ENCODE measurements around the gene UBE2J1.
"Not testable (repeated sequence)": the region's sequence is repeated elsewhere in the genome, so short reads cannot be mapped to it uniquely, and the experiment has no call there.

The UBE2J1 gene

GRCh38 chr6:89352278-89353117 lies at the start of gene UBE2J1:
Gene UBE2J1 (minus strand): TSS chr6:89352722. CDS start chr6:89352569, 153 bp downstream.
- peaks cover 7% of the 10 kb centered on the region for H3K36me3 Mint-ChIP-seq (ENCODE audit: insufficient read depth)
- H3K27me3 Mint-ChIP-seq = no peaks in the 10 kb centered on the region
- ATAC-seq (replicated peaks; ENCODE audit: extremely low read depth, poor library complexity, severe bottlenecking) (peak; percentile 79), DNase-seq (ENCODE audit: low spot score in 2 of 2) (peak; percentile 59 to 66)
- peak within 1 kb of the TSS; percentile 99 for H3K4me3 Mint-ChIP-seq
- H3K9me3 Mint-ChIP-seq = no peaks in the 10 kb centered on the region
- peak within 1 kb of the TSS; percentile 99 for H3K27ac Mint-ChIP-seq (ENCODE audit: low read depth)
- H3K4me1 Mint-ChIP-seq = peaks cover 55% of the 10 kb centered on the region

- H3K4me1 Mint-ChIP-seq = no peaks in the 10 kb centered on the region
- no peaks in the 10 kb centered on the region for H3K36me3 Mint-ChIP-seq (ENCODE audit: insufficient read depth)
- no peak overlapping the region for H3K27ac Mint-ChIP-seq (ENCODE audit: low read depth)
- DNase-seq (ENCODE audit: low spot score in 2 of 2) = no peak
- ATAC-seq (replicated peaks; ENCODE audit: extremely low read depth, poor library complexity, severe bottlenecking) = no peak
- peaks cover 26% of the 10 kb centered on the region for H3K27me3 Mint-ChIP-seq
- H3K4me3 Mint-ChIP-seq = no peak overlapping the region
- H3K9me3 Mint-ChIP-seq = no peaks in the 10 kb centered on the region
These were observed 48.4 kb upstream of the UBE2J1 start for GRCh38 chr6:89400912-89401399.

- no peak for DNase-seq (ENCODE audit: low spot score in 2 of 2)
- Mint-ChIP-seq H3K4me3 (no peak overlapping the region), H3K27ac (ENCODE audit: low read depth) (no peak overlapping the region), H3K27me3 (peaks cover 17% of the 10 kb centered on the region), H3K9me3 (no peaks in the 10 kb centered on the region), H3K4me1 (no peaks in the 10 kb centered on the region), H3K36me3 (ENCODE audit: insufficient read depth) (no peaks in the 10 kb centered on the region)
- ATAC-seq (replicated peaks; ENCODE audit: extremely low read depth, poor library complexity, severe bottlenecking) = no peak
These were observed 47.5 kb upstream of the UBE2J1 start for GRCh38 chr6:89400050-89400449.

- H3K4me1 Mint-ChIP-seq = no peaks in the 10 kb centered on the region
- H3K4me3 Mint-ChIP-seq = no peak overlapping the region
- DNase-seq (ENCODE audit: low spot score in 2 of 2) = no peak
- H3K36me3 Mint-ChIP-seq (ENCODE audit: insufficient read depth) = no peaks in the 10 kb centered on the region
- no peak for ATAC-seq (replicated peaks; ENCODE audit: extremely low read depth, poor library complexity, severe bottlenecking)
- no peaks in the 10 kb centered on the region for H3K9me3 Mint-ChIP-seq
- no peak overlapping the region for H3K27ac Mint-ChIP-seq (ENCODE audit: low read depth)
- H3K27me3 Mint-ChIP-seq = peaks cover 12% of the 10 kb centered on the region
These were observed 46.4 kb upstream of the UBE2J1 start for GRCh38 chr6:89398762-89399525.

GRCh38 chr6:89397884-89398283 lies 45.4 kb upstream of the UBE2J1 start:
- H3K4me1 Mint-ChIP-seq; H3K36me3 Mint-ChIP-seq (ENCODE audit: insufficient read depth); DNase-seq (ENCODE audit: low spot score in 2 of 2); H3K4me3 Mint-ChIP-seq; ATAC-seq (replicated peaks; ENCODE audit: extremely low read depth, poor library complexity, severe bottlenecking); H3K27ac Mint-ChIP-seq (ENCODE audit: low read depth); H3K9me3 Mint-ChIP-seq: not testable (repeated sequence)
- H3K27me3 Mint-ChIP-seq = peaks cover 23% of the 10 kb centered on the region

GRCh38 chr6:89393659-89394058 lies 41.1 kb upstream of the UBE2J1 start:
- H3K27me3 Mint-ChIP-seq = peaks cover 17% of the 10 kb centered on the region
- H3K4me3 Mint-ChIP-seq = no peak overlapping the region
- ATAC-seq (replicated peaks; ENCODE audit: extremely low read depth, poor library complexity, severe bottlenecking) (no peak), DNase-seq (ENCODE audit: low spot score in 2 of 2) (no peak)
- no peaks in the 10 kb centered on the region for H3K36me3 Mint-ChIP-seq (ENCODE audit: insufficient read depth)
- no peaks in the 10 kb centered on the region for H3K9me3 Mint-ChIP-seq
- no peak overlapping the region for H3K27ac Mint-ChIP-seq (ENCODE audit: low read depth)
- no peaks in the 10 kb centered on the region for H3K4me1 Mint-ChIP-seq

- no peak for DNase-seq (ENCODE audit: low spot score in 2 of 2)
- H3K4me1 Mint-ChIP-seq = no peaks in the 10 kb centered on the region
- H3K27me3 Mint-ChIP-seq = peaks cover 24% of the 10 kb centered on the region
- no peaks in the 10 kb centered on the region for H3K36me3 Mint-ChIP-seq (ENCODE audit: insufficient read depth)
- no peak overlapping the region for H3K27ac Mint-ChIP-seq (ENCODE audit: low read depth)
- H3K4me3 Mint-ChIP-seq = no peak overlapping the region
- no peak for ATAC-seq (replicated peaks; ENCODE audit: extremely low read depth, poor library complexity, severe bottlenecking)
- no peaks in the 10 kb centered on the region for H3K9me3 Mint-ChIP-seq
These were observed 40.3 kb upstream of the UBE2J1 start for GRCh38 chr6:89392823-89393222.

GRCh38 chr6:89388846-89389245 lies 36.3 kb upstream of the UBE2J1 start:
- Mint-ChIP-seq H3K4me1 (no peaks in the 10 kb centered on the region), H3K27ac (ENCODE audit: low read depth) (no peak overlapping the region), H3K36me3 (ENCODE audit: insufficient read depth) (no peaks in the 10 kb centered on the region), H3K4me3 (no peak overlapping the region), H3K9me3 (no peaks in the 10 kb centered on the region), H3K27me3 (peaks cover 25% of the 10 kb centered on the region)
- no peak for DNase-seq (ENCODE audit: low spot score in 2 of 2)
- ATAC-seq (replicated peaks; ENCODE audit: extremely low read depth, poor library complexity, severe bottlenecking) = no peak

GRCh38 chr6:89387516-89388201 lies 35.1 kb upstream of the UBE2J1 start:
- Mint-ChIP-seq H3K4me3 (no peak overlapping the region), H3K36me3 (ENCODE audit: insufficient read depth) (no peaks in the 10 kb centered on the region), H3K9me3 (no peaks in the 10 kb centered on the region), H3K4me1 (no peaks in the 10 kb centered on the region), H3K27ac (ENCODE audit: low read depth) (no peak overlapping the region), H3K27me3 (peaks cover 13% of the 10 kb centered on the region)
- DNase-seq (ENCODE audit: low spot score in 2 of 2) (no peak), ATAC-seq (replicated peaks; ENCODE audit: extremely low read depth, poor library complexity, severe bottlenecking) (no peak)

GRCh38 chr6:89386917-89387491 lies 34.5 kb upstream of the UBE2J1 start:
- Mint-ChIP-seq H3K27ac (ENCODE audit: low read depth) (no peak overlapping the region), H3K9me3 (no peaks in the 10 kb centered on the region), H3K4me1 (no peaks in the 10 kb centered on the region), H3K27me3 (peaks cover 12% of the 10 kb centered on the region), H3K36me3 (ENCODE audit: insufficient read depth) (no peaks in the 10 kb centered on the region), H3K4me3 (no peak overlapping the region)
- ATAC-seq (replicated peaks; ENCODE audit: extremely low read depth, poor library complexity, severe bottlenecking) (no peak), DNase-seq (ENCODE audit: low spot score in 2 of 2) (no peak)

GRCh38 chr6:89385846-89386245 lies 33.3 kb upstream of the UBE2J1 start:
- H3K27ac Mint-ChIP-seq (ENCODE audit: low read depth) = no peak overlapping the region
- H3K36me3 Mint-ChIP-seq (ENCODE audit: insufficient read depth) = no peaks in the 10 kb centered on the region
- DNase-seq (ENCODE audit: low spot score in 2 of 2) = no peak
- ATAC-seq (replicated peaks; ENCODE audit: extremely low read depth, poor library complexity, severe bottlenecking) = no peak
- no peaks in the 10 kb centered on the region for H3K9me3 Mint-ChIP-seq
- H3K4me1 Mint-ChIP-seq = no peaks in the 10 kb centered on the region
- peaks cover 12% of the 10 kb centered on the region for H3K27me3 Mint-ChIP-seq
- H3K4me3 Mint-ChIP-seq = no peak overlapping the region

- Mint-ChIP-seq H3K4me1 (no peaks in the 10 kb centered on the region), H3K36me3 (ENCODE audit: insufficient read depth) (no peaks in the 10 kb centered on the region), H3K27ac (ENCODE audit: low read depth) (no peak overlapping the region), H3K4me3 (no peak overlapping the region), H3K9me3 (no peaks in the 10 kb centered on the region), H3K27me3 (peaks cover 12% of the 10 kb centered on the region)
- ATAC-seq (replicated peaks; ENCODE audit: extremely low read depth, poor library complexity, severe bottlenecking) (no peak), DNase-seq (ENCODE audit: low spot score in 2 of 2) (no peak)
These were observed 32.7 kb upstream of the UBE2J1 start for GRCh38 chr6:89385156-89385667.
